MM.1S (cell line): Measurements from ENCODE around the gene FAM24B.
"Not testable (repeated sequence)": the region's sequence is repeated elsewhere in the genome, so short reads cannot be mapped to it uniquely, and the experiment has no call there.

Experiments used
- DNase-seq: peaks from one replicate; pipeline ENCODE4 v3.0.0-alpha.2; 2015
- H2AFZ ChIP-seq: fragments of 300-600 bp; sonication (generic); 2 replicates; pipeline ENCODE4 v1.6.0; 2016; ENCODE audit warnings: antibody characterized with exemption, low read length
- H3F3A ChIP-seq: fragments of 300-600 bp; sonication (generic); 2 replicates; pipeline ENCODE4 v1.6.1; 2016; ENCODE audit warnings: mild to moderate bottlenecking, antibody characterized with exemption, low read length, moderate library complexity, mixed read lengths; ENCODE audit not compliant: insufficient read depth
- H3K27ac ChIP-seq: fragments of 300-600 bp; sonication (generic); 2 replicates; pipeline ENCODE4 v1.5.1; 2016; ENCODE audit warnings: mild to moderate bottlenecking, low read length
- H3K27me3 ChIP-seq: fragments of 300-600 bp; sonication (generic); replicated peaks from 2 replicates; pipeline ENCODE4 v1.6.0; 2016; ENCODE audit warnings: low read length; ENCODE audit not compliant: insufficient read depth
- H3K36me3 ChIP-seq: fragments of 300-600 bp; sonication (generic); replicated peaks from 2 replicates; pipeline ENCODE4 v1.6.1; 2016; ENCODE audit warnings: mild to moderate bottlenecking, low read length, mixed read lengths; ENCODE audit not compliant: insufficient read depth
- H3K4me1 ChIP-seq: fragments of 300-600 bp; sonication (generic); 2 replicates; pipeline ENCODE4 v1.6.1; 2016; ENCODE audit warnings: low read length, mixed read lengths
- H3K4me2 ChIP-seq: fragments of 300-600 bp; sonication (generic); 2 replicates; pipeline ENCODE4 v1.6.0; 2016; ENCODE audit warnings: low read depth, low read length
- H3K4me3 ChIP-seq: fragments of 300-600 bp; sonication (generic); 2 replicates; pipeline ENCODE4 v1.5.1; 2016; ENCODE audit warnings: low read length, mixed read lengths
- H3K79me2 ChIP-seq: fragments of 300-600 bp; sonication (generic); 2 replicates; pipeline ENCODE4 v1.6.1; 2016; ENCODE audit warnings: mixed run types, low read length, mixed read lengths
- H3K9ac ChIP-seq: fragments of 300-600 bp; sonication (generic); 2 replicates; pipeline ENCODE4 v1.6.1; 2016; ENCODE audit warnings: low read length, mixed read lengths
- H3K9me2 ChIP-seq: fragments of 300-600 bp; sonication (generic); replicated peaks from 2 replicates; pipeline ENCODE4 v1.6.1; 2016; ENCODE audit warnings: mild to moderate bottlenecking, low read length, mixed read lengths; ENCODE audit not compliant: insufficient read depth
- H3K9me3 ChIP-seq: fragments of 300-600 bp; sonication (generic); replicated peaks from 2 replicates; pipeline ENCODE4 v1.6.1; 2016; ENCODE audit warnings: mild to moderate bottlenecking, low read length, mixed read lengths; ENCODE audit not compliant: insufficient read depth
- H4K20me1 ChIP-seq: fragments of 300-600 bp; sonication (generic); 2 replicates; pipeline ENCODE4 v1.6.1; 2016; ENCODE audit warnings: mild to moderate bottlenecking, low read length, moderate library complexity, mixed read lengths; ENCODE audit not compliant: insufficient read depth
- EZH2 ChIP-seq: fragments of 300-600 bp; sonication (generic); optimal IDR thresholded peaks from 2 replicates; pipeline ENCODE3; 2017; ENCODE audit warnings: low read depth, mild to moderate bottlenecking, antibody characterized with exemption, low read length, mixed read lengths
- EZH2phosphoT487 ChIP-seq: fragments of 300-600 bp; sonication (generic); IDR thresholded peaks from 2 replicates; pipeline ENCODE4 v1.6.1; 2018; ENCODE audit warnings: antibody characterized with exemption, low read length
- TF ChIP-seq, protein P1 (sequence below): fragments of 300-600 bp; sonication (generic); IDR thresholded peaks from 2 replicates; pipeline ENCODE4 v1.5.1; 2016; ENCODE audit warnings: antibody characterized with exemption, low read length, mixed read lengths

FAM24B gene

DNA sequence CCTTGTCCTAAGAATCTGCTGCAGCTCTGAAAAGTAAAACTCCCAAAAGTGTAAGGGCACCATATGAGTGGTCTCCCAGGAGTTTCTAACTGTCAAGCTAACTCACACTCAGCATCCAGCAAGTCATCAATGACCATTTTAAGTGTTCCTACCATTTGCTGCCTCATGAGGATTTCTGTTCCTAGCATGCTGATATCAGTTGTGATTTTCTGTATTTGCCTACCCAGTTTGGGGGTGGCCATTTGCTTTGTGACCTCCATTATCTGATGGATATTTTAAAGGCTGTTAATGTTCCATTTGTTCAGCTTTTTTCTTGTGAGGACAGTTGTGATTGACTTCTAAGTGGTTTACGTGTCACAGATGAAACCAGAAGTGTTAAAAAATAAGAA lies 2.9 kb downstream of the FAM24B start:
- Histone ChIP-seq H3F3A (0 out of 2 replicates have a peak, but pooled peaks cover 2% of the 10 kb centered on the region), H3K4me3 (no peak overlapping the region), H3K36me3 (no peaks in the 10 kb centered on the region), H3K27ac (no peak overlapping the region), H3K4me1 (peaks cover 4% of the 10 kb centered on the region), H3K27me3 (no peaks in the 10 kb centered on the region), H3K79me2 (peaks cover 62% of the 10 kb centered on the region), H4K20me1 (no peaks in the 10 kb centered on the region), H3K9me2 (no peaks in the 10 kb centered on the region), H2AFZ (no peak overlapping the region), H3K9me3 (no peaks in the 10 kb centered on the region), H3K9ac (no peak overlapping the region), H3K4me2 (no peak overlapping the region)
- DNase-seq, result no peak
- TF ChIP-seq, protein P1, sequence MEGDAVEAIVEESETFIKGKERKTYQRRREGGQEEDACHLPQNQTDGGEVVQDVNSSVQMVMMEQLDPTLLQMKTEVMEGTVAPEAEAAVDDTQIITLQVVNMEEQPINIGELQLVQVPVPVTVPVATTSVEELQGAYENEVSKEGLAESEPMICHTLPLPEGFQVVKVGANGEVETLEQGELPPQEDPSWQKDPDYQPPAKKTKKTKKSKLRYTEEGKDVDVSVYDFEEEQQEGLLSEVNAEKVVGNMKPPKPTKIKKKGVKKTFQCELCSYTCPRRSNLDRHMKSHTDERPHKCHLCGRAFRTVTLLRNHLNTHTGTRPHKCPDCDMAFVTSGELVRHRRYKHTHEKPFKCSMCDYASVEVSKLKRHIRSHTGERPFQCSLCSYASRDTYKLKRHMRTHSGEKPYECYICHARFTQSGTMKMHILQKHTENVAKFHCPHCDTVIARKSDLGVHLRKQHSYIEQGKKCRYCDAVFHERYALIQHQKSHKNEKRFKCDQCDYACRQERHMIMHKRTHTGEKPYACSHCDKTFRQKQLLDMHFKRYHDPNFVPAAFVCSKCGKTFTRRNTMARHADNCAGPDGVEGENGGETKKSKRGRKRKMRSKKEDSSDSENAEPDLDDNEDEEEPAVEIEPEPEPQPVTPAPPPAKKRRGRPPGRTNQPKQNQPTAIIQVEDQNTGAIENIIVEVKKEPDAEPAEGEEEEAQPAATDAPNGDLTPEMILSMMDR, result no peak
- no peak for TF ChIP-seq EZH2phosphoT487
- no peak for TF ChIP-seq EZH2

DNA sequence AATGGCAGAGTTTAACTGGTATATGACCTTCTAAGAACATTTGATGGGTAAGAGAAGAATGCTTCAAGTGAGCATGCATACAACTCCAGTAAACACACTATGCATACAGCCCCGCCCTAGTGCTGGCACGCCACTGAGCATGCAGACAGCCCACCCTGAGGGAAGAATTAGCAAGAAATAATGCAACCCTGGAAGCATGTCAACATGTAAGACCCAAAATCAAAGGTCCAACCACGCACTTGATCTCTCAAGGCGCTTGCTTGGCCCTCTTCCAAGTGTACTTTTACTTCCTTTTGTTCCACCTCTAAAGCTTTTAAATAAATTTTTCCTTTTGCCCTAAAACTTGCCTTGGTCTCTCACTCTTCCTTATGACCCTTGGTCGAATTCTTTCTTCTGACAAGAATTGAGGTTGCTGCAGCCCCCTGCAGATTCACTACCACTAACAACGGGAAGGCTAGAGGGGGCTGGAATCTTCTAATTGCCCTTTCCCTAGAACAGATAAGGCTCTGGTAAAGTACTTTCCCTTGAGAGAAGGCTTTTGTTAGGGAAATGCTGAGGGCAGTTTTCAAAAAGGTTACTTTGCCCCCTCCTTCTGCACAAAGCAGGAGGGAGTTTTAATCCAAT lies 3.4 kb downstream of the FAM24B start:
- DNase-seq, result no peak
- Histone ChIP-seq H3K27me3 (no peaks in the 10 kb centered on the region), H3K36me3 (no peaks in the 10 kb centered on the region), H3K4me2 (no peak overlapping the region), H3K9ac (no peak overlapping the region), H3K4me3 (no peak overlapping the region), H3K9me2 (no peaks in the 10 kb centered on the region), H3K27ac (no peak overlapping the region), H3K4me1 (peaks cover 4% of the 10 kb centered on the region), H3K79me2 (peaks cover 62% of the 10 kb centered on the region), H3K9me3 (no peaks in the 10 kb centered on the region), H2AFZ (no peak overlapping the region), H4K20me1 (no peaks in the 10 kb centered on the region), H3F3A (0 out of 2 replicates have a peak, but pooled peaks cover 2% of the 10 kb centered on the region)
- TF ChIP-seq EZH2phosphoT487, result no peak
- TF ChIP-seq, protein P1, result no peak
- TF ChIP-seq EZH2, result no peak

DNA sequence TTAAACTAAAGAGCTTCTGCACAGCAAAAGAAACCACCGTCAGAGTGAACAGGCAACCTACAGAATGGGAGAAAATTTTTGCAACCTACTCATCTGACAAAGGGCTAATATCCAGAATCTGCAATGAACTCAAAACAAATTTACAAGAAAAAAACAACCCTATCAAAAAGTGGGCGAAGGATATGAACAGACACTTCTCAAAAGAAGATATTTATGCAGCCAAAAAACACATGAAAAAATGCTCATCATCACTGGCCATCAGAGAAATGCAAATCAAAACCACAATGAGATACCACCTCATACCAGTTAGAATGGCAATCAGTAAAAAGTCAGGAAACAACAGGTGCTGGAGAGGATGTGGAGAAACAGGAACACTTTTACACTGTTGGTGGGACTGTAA lies 7.4 kb downstream of the FAM24B start:
- H3K4me2 ChIP-seq, H4K20me1 ChIP-seq, H3K27me3 ChIP-seq, H3K36me3 ChIP-seq, H3K9ac ChIP-seq, DNase-seq, H3K4me3 ChIP-seq, H3K4me1 ChIP-seq, H3K9me2 ChIP-seq, H3F3A ChIP-seq, H2AFZ ChIP-seq, H3K9me3 ChIP-seq, H3K27ac ChIP-seq: not testable (repeated sequence)
- H3K79me2 ChIP-seq, result peaks cover 40% of the 10 kb centered on the region

DNA sequence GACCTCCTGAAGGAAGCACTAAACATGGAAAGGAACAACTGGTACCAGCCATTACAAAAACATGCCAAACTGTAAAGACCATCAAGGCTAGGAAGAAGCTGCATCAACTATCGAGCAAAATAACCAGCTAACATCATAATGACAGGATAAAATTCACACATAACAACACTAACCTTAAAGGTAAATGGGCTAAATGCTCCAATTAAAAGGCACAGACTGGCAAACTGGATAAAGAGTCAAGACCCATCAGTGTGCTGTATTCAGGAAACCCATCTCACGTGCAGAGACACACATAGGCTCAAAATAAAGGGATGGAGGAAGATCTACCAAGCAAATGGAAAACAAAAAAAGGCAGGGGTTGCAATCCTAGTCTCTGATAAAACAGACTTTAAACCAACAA lies 10.6 kb downstream of the FAM24B start:
- H3K27ac ChIP-seq, H3F3A ChIP-seq, H2AFZ ChIP-seq, H3K27me3 ChIP-seq, H3K9me2 ChIP-seq, H4K20me1 ChIP-seq, DNase-seq, H3K9me3 ChIP-seq, H3K4me3 ChIP-seq, H3K36me3 ChIP-seq, H3K4me2 ChIP-seq, H3K4me1 ChIP-seq, H3K9ac ChIP-seq: not testable (repeated sequence)
- peaks cover 41% of the 10 kb centered on the region for H3K79me2 ChIP-seq

DNA sequence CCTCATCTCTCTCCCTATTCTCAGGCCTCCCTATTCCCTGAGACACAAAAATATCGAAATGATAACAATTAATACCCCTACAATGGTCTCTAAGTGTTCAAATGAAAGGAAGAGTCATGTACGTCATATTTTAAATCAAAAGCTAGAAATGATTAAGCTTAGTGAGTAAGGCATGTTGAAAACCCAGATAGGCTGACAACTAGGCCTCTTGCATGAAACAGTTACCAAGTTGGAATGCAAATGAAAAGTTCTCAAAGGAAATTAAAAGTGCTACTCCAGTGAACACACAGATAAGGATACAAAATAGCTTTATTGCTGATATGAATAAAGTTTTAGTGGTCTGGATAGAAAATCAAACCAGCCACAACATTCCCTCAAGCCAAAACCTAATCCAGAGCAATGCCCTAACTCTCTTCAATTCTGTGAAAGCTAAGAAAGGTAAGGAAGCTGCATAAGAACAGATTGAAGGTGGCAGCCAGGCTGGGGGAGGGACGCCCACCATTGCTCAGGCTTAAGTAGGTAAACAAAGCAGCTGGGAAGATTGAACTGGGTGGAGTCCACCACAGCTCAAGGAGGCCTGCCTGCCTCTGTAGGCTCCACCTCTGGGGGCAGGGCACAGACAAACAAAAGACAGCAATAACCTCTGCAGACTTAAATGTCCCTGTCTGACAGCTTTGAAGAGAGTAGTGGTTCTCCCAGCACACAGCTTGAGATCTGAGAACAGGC lies 12.5 kb downstream of the FAM24B start:
- not testable (repeated sequence) for H3K4me2 ChIP-seq, H3K9me3 ChIP-seq, H3F3A ChIP-seq, H3K4me3 ChIP-seq, H2AFZ ChIP-seq, DNase-seq, H3K36me3 ChIP-seq, H3K9me2 ChIP-seq, H3K27me3 ChIP-seq, H3K27ac ChIP-seq, H4K20me1 ChIP-seq, H3K4me1 ChIP-seq, H3K9ac ChIP-seq
- peaks cover 49% of the 10 kb centered on the region for H3K79me2 ChIP-seq
